Measurements from ENCODE around the gene RNF115.

DNA sequence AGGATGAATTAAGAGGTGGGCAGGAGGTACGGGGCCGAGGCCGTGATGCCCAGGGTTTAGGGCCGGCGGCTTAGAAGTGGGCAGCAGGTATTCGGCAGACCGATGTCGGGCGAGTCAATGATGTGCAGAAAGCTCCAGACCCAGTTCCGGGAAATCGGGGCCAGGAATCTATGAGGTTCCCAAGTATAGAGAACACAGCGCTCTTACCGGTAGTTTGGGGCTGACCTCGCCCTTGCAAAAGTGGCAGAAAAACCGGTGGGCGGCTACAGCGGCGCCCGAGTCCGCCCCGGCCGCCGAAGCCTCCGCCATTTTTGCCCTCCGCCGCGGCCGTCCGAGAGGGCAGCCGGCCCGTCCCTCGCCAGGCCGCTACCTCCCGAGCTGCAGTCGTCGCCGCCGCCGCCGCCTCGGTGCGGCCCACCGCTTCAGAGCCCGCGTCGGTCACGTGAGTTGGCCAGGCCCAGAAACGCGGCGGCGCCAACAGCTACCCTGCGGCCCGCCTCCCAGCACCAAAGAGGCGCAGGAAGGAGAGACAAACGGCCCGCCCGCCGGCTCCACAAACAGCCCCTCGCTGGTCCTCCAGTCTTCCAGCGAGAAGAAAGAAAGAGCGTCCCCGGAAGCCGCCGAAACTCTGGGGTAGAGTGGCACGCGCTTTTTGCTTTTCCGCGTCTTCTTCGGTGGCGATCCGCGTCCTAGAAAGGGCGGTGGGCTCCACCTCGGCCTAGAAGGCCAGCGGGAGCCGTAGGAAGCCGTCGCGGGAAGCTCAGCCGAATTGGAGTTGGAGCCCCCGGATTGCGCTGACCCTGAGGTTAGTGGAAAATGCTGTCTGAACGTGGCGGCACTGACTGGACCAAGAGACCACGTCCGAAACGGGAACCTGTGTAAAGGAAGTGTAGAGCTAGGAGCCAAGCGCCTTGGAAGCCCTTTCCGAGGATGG lies at the start of gene RNF115, which contains the start of gene POLR3C:
- peak; percentile 62 for TF ChIP-seq POLR2A (IDR thresholded peaks at IDR 0.05)
- TF ChIP-seq, protein P1, sequence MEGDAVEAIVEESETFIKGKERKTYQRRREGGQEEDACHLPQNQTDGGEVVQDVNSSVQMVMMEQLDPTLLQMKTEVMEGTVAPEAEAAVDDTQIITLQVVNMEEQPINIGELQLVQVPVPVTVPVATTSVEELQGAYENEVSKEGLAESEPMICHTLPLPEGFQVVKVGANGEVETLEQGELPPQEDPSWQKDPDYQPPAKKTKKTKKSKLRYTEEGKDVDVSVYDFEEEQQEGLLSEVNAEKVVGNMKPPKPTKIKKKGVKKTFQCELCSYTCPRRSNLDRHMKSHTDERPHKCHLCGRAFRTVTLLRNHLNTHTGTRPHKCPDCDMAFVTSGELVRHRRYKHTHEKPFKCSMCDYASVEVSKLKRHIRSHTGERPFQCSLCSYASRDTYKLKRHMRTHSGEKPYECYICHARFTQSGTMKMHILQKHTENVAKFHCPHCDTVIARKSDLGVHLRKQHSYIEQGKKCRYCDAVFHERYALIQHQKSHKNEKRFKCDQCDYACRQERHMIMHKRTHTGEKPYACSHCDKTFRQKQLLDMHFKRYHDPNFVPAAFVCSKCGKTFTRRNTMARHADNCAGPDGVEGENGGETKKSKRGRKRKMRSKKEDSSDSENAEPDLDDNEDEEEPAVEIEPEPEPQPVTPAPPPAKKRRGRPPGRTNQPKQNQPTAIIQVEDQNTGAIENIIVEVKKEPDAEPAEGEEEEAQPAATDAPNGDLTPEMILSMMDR (IDR thresholded peaks at IDR 0.05) = peak in 1 of 3 donors; percentile 5
- TF ChIP-seq POLR2AphosphoS5 (IDR thresholded peaks at IDR 0.05) = peak; percentile 79 to 82 (median 82)
